Bronchial epithelial cell (primary cell): ENCODE measurements around the gene ABCC8. TPM values are rescaled to one million over a fixed set of nuclear protein-coding genes. Genes with fewer than 3 reads are reported as not detected.

Experiments used
- DNase-seq: peaks from one replicate; pipeline ENCODE4 v3.0.0-alpha.2; 2010; ENCODE audit warnings: low read depth
- FAIRE-seq: peaks from 2 replicates; lab custom pipeline; 2011; peaks lifted over from hg19 to GRCh38; lab: Jason Lieb, UNC
- H3K27me3 ChIP-seq: 2 replicates; pipeline ENCODE4 v1.5.1; 2011; ENCODE audit warnings: low read length; ENCODE audit not compliant: control insufficient read depth, insufficient read depth
- H3K36me3 ChIP-seq: 2 replicates; pipeline ENCODE4 v1.5.1; 2011; ENCODE audit warnings: low read length; ENCODE audit not compliant: control insufficient read depth, insufficient read depth
- H3K4me3 ChIP-seq: 2 replicates; pipeline ENCODE4 v1.5.1; 2011; ENCODE audit warnings: mild to moderate bottlenecking, low read depth, low read length, control low read depth
- CTCF ChIP-seq: IDR thresholded peaks from 2 replicates; pipeline ENCODE4 v1.5.1; 2011; ENCODE audit warnings: mild to moderate bottlenecking, moderate library complexity, low read length, control low read depth, inconsistent platforms; ENCODE audit not compliant: insufficient read depth, severe bottlenecking
- total RNA-seq: library from RNA; depleted of rRNA; stranded (reverse); fragments of >200 nt; gene quantifications from 2 replicates; pipeline ENCODE4 v1.2.1, GENCODE V29; 2014

ABCC8 gene
- total RNA-seq, 1 donor from 2014 or later, result not detected

- Histone ChIP-seq H3K4me3 (no peak overlapping the region), H3K27me3 (peaks cover 4% of the 10 kb centered on the region), H3K36me3 (no peaks in the 10 kb centered on the region)
- FAIRE-seq (no peak), DNase-seq (no peak)
- TF ChIP-seq CTCF, result no peak
These were observed 28.5 kb upstream of the ABCC8 start for GRCh38 chr11:17505146-17505545.

- no peak overlapping the region for H3K4me3 ChIP-seq
- FAIRE-seq (peak; percentile 68), DNase-seq (peak; percentile 47)
- H3K36me3 ChIP-seq, result no peaks in the 10 kb centered on the region
- peak; percentile 86 for TF ChIP-seq CTCF
- peaks cover 4% of the 10 kb centered on the region for H3K27me3 ChIP-seq
These were observed 27.9 kb upstream of the ABCC8 start for GRCh38 chr11:17504330-17505107.

GRCh38 chr11:17502630-17503029 is 26.0 kb upstream of the ABCC8 start:
- Histone ChIP-seq H3K4me3 (no peak overlapping the region), H3K36me3 (no peaks in the 10 kb centered on the region), H3K27me3 (peaks cover 2% of the 10 kb centered on the region)
- no peak for TF ChIP-seq CTCF
- no peak for FAIRE-seq
- DNase-seq, result no peak

GRCh38 chr11:17500673-17501072 is 24.0 kb upstream of the ABCC8 start:
- H3K36me3 ChIP-seq, result no peaks in the 10 kb centered on the region
- TF ChIP-seq CTCF, result no peak
- peaks cover 3% of the 10 kb centered on the region for H3K27me3 ChIP-seq
- DNase-seq (no peak), FAIRE-seq (no peak)
- H3K4me3 ChIP-seq, result no peak overlapping the region

- Histone ChIP-seq H3K27me3 (peaks cover 3% of the 10 kb centered on the region), H3K36me3 (no peaks in the 10 kb centered on the region), H3K4me3 (no peak overlapping the region)
- peak; percentile 30 for TF ChIP-seq CTCF
- DNase-seq (no peak), FAIRE-seq (peak; percentile 7)
These were observed 21.8 kb upstream of the ABCC8 start for GRCh38 chr11:17498475-17498874.

- Histone ChIP-seq H3K4me3 (no peak overlapping the region), H3K27me3 (peaks cover 3% of the 10 kb centered on the region), H3K36me3 (no peaks in the 10 kb centered on the region)
- DNase-seq, result no peak
- FAIRE-seq, result no peak
- no peak for TF ChIP-seq CTCF
These were observed 21.4 kb upstream of the ABCC8 start for GRCh38 chr11:17498058-17498457.
